K562 (cell line): Measurements from ENCODE around the gene TRAF7. TPM values are rescaled to one million over a fixed set of nuclear protein-coding genes. Genes with fewer than 3 reads are reported as not detected.

Experiments
- ARID3B ChIP-seq: fragments of 250-450 bp; sonication (Bioruptor Pico); IDR thresholded peaks from 2 replicates; pipeline ENCODE4 v1.4.0; 2020; ENCODE audit warnings: borderline replicate concordance
- EHMT2 ChIP-seq: fragments of 450-650 bp; IDR thresholded peaks from 2 replicates; pipeline ENCODE4 v1.6.1; 2018; ENCODE audit warnings: antibody characterized with exemption
- FOXK1 ChIP-seq: sonication (generic); formaldehyde crosslinking; IDR thresholded peaks from 2 replicates; pipeline ENCODE4 v1.8.0; 2022; ENCODE audit warnings: missing genetic modification reagents, mild to moderate bottlenecking, borderline replicate concordance
- ILK ChIP-seq: fragments of 450-650 bp; IDR thresholded peaks from 2 replicates; pipeline ENCODE4 v1.6.1; 2016; ENCODE audit warnings: missing genetic modification characterization, low read depth, mild to moderate bottlenecking, missing compliant biosample characterization, moderate library complexity, borderline replicate concordance
- JUNB ChIP-seq: fragments of 450-650 bp; formaldehyde crosslinking; conservative IDR thresholded peaks from 2 replicates; pipeline ENCODE4 v1.4.0; 2020; ENCODE audit warnings: mild to moderate bottlenecking
- NONO ChIP-seq, 2 experiments: fragments of 200-400 bp in 1 of 2; fragments of 450-650 bp in 1 of 2; formaldehyde crosslinking in 1 of 2; IDR thresholded peaks; 2 replicates each; pipeline ENCODE4 v1.6.1; 2017; ENCODE audit warnings: low read depth in 2 of 2, mild to moderate bottlenecking in 2 of 2, moderate library complexity in 2 of 2, low read length in 1 of 2
- PTTG1 ChIP-seq: fragments of 450-650 bp; IDR thresholded peaks from 2 replicates; pipeline ENCODE4 v1.6.1; 2016; ENCODE audit warnings: low read depth, mild to moderate bottlenecking, missing genetic modification characterization, missing compliant biosample characterization
- RB1 ChIP-seq: fragments of 450-650 bp; IDR thresholded peaks from 2 replicates; pipeline ENCODE4 v1.6.1; 2017; ENCODE audit warnings: low read depth, mild to moderate bottlenecking
- RBBP5 ChIP-seq: fragments of 200-600 bp; sonication (generic); IDR thresholded peaks from 2 replicates; pipeline ENCODE4 v1.6.1; 2012; ENCODE audit warnings: borderline replicate concordance, mild to moderate bottlenecking, low read length, control low read depth, inconsistent platforms; ENCODE audit not compliant: insufficient read depth, poor library complexity, severe bottlenecking
- RBM25 ChIP-seq: fragments of 200-400 bp; formaldehyde crosslinking; IDR thresholded peaks from 2 replicates; pipeline ENCODE4 v1.6.1; 2018; ENCODE audit warnings: low read length, low read depth, moderate library complexity; ENCODE audit not compliant: severe bottlenecking
- SAP30 ChIP-seq: fragments of 200-600 bp; sonication (generic); IDR thresholded peaks from 2 replicates; pipeline ENCODE4 v1.6.1; 2012; ENCODE audit warnings: borderline replicate concordance, low read depth, mild to moderate bottlenecking, moderate library complexity, low read length, control low read depth, inconsistent platforms; ENCODE audit not compliant: insufficient read depth, poor library complexity, severe bottlenecking
- SNRNP70 ChIP-seq: fragments of 200-400 bp; formaldehyde crosslinking; optimal IDR thresholded peaks from 2 replicates; pipeline ENCODE3; 2017; ENCODE audit warnings: low read depth, low read length
- SRSF3 ChIP-seq: fragments of 200-400 bp; formaldehyde crosslinking; IDR thresholded peaks from 2 replicates; pipeline ENCODE4 v1.6.1; 2016; ENCODE audit warnings: mild to moderate bottlenecking, low read length, moderate library complexity; ENCODE audit not compliant: insufficient read depth
- TAF9B ChIP-seq: fragments of 450-650 bp; IDR thresholded peaks from 2 replicates; pipeline ENCODE4 v1.6.1; 2018; ENCODE audit warnings: mild to moderate bottlenecking; ENCODE audit not compliant: partially characterized antibody
- TCF7 ChIP-seq: sonication (generic); IDR thresholded peaks from 2 replicates; pipeline ENCODE4 v1.6.1; 2016; ENCODE audit warnings: antibody characterized with exemption, borderline replicate concordance
- WHSC1 ChIP-seq: IDR thresholded peaks from one replicate; pipeline ENCODE4 v1.6.1; 2012; ENCODE audit warnings: low read length, control low read depth, inconsistent platforms
- ZNF785 ChIP-seq: fragments of 250-450 bp; sonication (Bioruptor Pico); IDR thresholded peaks from 2 replicates; pipeline ENCODE4 v1.4.0; 2020; ENCODE audit warnings: mild to moderate bottlenecking
- polyA plus RNA-seq, 8 experiments: library from polyadenylated mRNA; depleted of rRNA in 4 of 8; stranded (reverse) in 5 of 8; unstranded in 3 of 8; fragments of >200 nt; fragmentation: Nextera tagmentation in 2 of 8; fragmentation: Illumina TruSeq in 1 of 8; extraction: Ambion mirVana in 2 of 8; extraction: Trizol in 1 of 8; gene quantifications; 2 replicates each; pipeline versions ENCODE4 v1.2.1 to v1.2.3, GENCODE V29; 2011 to 2014; ENCODE audit warnings: inconsistent platforms in 1 of 8, missing spikeins in 1 of 8
- total RNA-seq, 7 experiments: library from RNA; depleted of rRNA in 6 of 7; stranded (reverse); fragments of >200 nt in 6 of 7; fragmentation: Illumina TruSeq in 2 of 7; extraction: Trizol in 2 of 7; gene quantifications; 2 replicates each; pipeline versions ENCODE4 v1.2.1 to v1.2.3, GENCODE V29; 2011 to 2021; ENCODE audit warnings: low replicate concordance in 1 of 7
- TF ChIP-seq, protein P1 (sequence below): fragments of 250-450 bp; sonication (Bioruptor Pico); IDR thresholded peaks from 2 replicates; pipeline ENCODE4 v1.4.0; 2020; ENCODE audit warnings: mild to moderate bottlenecking, moderate library complexity, borderline replicate concordance
- TF ChIP-seq, protein P2 (sequence below): sonication (generic); formaldehyde crosslinking; IDR thresholded peaks from 2 replicates; pipeline ENCODE4 v1.9.0; 2022; ENCODE audit warnings: mild to moderate bottlenecking, missing genetic modification reagents
- TF ChIP-seq, protein P3 (sequence below): fragments of 450-650 bp; formaldehyde crosslinking; IDR thresholded peaks from 2 replicates; pipeline ENCODE4 v1.4.0; 2020; ENCODE audit warnings: mild to moderate bottlenecking, moderate library complexity

TRAF7 gene
- total and polyA plus RNA-seq, 9 of the 15 experiments (the other 6 are each of a cell fraction or from before 2014, with no cell fraction given): 1.1 to 113 (median 41.6) TPM

DNA sequence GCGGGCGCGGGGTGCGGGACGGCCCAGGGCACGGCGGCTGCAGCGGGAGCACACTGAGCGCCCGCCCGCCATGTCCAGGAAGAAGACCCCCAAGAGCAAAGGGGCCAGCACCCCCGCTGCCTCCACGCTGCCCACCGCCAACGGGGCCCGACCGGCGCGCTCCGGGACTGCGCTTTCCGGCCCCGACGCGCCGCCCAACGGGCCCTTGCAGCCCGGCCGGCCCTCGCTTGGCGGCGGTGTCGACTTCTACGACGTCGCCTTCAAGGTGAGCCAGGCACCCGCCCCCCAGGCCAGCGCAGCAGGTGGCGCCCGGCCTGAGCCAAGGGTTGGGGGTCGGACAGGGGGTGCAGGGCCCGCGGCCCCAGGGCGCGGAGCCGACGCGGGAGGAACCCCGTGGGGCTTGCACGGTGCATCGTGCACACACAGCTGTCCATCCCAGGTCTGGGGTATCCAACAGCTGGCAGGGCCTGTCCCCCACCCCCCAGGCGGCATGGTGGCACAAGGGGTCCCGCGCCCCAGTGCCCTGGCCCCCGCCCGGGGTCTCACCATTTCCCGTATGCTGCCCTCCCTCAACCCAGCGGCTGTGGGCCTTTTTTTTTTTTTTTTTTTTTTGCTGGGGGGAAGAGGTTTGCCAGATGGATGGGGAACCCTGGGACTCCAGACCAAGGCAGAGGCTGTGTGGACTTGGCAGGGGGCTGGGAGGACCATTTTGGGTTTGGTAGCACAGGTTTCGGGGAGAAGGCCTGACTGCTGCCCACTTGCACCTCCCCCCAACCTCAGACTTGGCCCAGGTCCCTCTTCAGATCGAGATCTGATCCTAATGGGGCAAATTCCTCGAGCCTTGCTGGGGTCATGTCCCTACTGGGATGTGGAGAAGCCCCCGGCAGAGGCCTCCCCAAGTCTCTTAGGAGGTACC, 6.6 kb upstream of the TRAF7 start (continued):
- no peak for TF ChIP-seq SRSF3
- TF ChIP-seq TAF9B: no peak
- TF ChIP-seq, protein P1, sequence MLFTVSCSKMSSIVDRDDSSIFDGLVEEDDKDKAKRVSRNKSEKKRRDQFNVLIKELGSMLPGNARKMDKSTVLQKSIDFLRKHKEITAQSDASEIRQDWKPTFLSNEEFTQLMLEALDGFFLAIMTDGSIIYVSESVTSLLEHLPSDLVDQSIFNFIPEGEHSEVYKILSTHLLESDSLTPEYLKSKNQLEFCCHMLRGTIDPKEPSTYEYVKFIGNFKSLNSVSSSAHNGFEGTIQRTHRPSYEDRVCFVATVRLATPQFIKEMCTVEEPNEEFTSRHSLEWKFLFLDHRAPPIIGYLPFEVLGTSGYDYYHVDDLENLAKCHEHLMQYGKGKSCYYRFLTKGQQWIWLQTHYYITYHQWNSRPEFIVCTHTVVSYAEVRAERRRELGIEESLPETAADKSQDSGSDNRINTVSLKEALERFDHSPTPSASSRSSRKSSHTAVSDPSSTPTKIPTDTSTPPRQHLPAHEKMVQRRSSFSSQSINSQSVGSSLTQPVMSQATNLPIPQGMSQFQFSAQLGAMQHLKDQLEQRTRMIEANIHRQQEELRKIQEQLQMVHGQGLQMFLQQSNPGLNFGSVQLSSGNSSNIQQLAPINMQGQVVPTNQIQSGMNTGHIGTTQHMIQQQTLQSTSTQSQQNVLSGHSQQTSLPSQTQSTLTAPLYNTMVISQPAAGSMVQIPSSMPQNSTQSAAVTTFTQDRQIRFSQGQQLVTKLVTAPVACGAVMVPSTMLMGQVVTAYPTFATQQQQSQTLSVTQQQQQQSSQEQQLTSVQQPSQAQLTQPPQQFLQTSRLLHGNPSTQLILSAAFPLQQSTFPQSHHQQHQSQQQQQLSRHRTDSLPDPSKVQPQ (CRISPR knock-in tag): no peak
- no peak for TF ChIP-seq JUNB (CRISPR knock-in tag)
- TF ChIP-seq RB1: peak; percentile 66; the same call in 1 of the 2 replicates
- peak; percentile 49 for TF ChIP-seq SAP30
- TF ChIP-seq NONO (IDR thresholded peaks at IDR 0.05; ENCODE audit: low read depth in 2 of 2, low read length in 1 of 2): 0 out of 4 replicates have a peak, but pooled peaks of 1 of the 2 experiments have one; percentile 59
- no peak for TF ChIP-seq ARID3B (CRISPR knock-in tag)
- TF ChIP-seq WHSC1: no peak
- no peak for TF ChIP-seq EHMT2
- TF ChIP-seq PTTG1 (tag): no peak
- no peak for TF ChIP-seq TCF7
- TF ChIP-seq RBM25: no peak
- no peak for TF ChIP-seq ZNF785 (CRISPR knock-in tag)
- TF ChIP-seq, protein P2, sequence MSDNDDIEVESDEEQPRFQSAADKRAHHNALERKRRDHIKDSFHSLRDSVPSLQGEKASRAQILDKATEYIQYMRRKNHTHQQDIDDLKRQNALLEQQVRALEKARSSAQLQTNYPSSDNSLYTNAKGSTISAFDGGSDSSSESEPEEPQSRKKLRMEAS (CRISPR knock-in tag): peak; percentile 50; the same call in 1 of the 2 replicates
- peak; percentile 43 for TF ChIP-seq RBBP5
- TF ChIP-seq SNRNP70: no peak
- TF ChIP-seq ILK: no peak
- TF ChIP-seq, protein P3, sequence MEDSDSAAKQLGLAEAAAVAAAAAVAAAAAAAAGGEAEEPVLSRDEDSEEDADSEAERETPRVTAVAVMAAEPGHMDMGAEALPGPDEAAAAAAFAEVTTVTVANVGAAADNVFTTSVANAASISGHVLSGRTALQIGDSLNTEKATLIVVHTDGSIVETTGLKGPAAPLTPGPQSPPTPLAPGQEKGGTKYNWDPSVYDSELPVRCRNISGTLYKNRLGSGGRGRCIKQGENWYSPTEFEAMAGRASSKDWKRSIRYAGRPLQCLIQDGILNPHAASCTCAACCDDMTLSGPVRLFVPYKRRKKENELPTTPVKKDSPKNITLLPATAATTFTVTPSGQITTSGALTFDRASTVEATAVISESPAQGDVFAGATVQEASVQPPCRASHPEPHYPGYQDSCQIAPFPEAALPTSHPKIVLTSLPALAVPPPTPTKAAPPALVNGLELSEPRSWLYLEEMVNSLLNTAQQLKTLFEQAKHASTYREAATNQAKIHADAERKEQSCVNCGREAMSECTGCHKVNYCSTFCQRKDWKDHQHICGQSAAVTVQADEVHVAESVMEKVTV (CRISPR knock-in tag): no peak
- TF ChIP-seq FOXK1: no peak
